ENCODE results near the gene NGB. TPM values are rescaled to one million over a fixed set of nuclear protein-coding genes. Genes with fewer than 3 reads are reported as not detected.

The NGB gene
- total RNA-seq, 4 donors from 2014 or later, result not detected

DNA sequence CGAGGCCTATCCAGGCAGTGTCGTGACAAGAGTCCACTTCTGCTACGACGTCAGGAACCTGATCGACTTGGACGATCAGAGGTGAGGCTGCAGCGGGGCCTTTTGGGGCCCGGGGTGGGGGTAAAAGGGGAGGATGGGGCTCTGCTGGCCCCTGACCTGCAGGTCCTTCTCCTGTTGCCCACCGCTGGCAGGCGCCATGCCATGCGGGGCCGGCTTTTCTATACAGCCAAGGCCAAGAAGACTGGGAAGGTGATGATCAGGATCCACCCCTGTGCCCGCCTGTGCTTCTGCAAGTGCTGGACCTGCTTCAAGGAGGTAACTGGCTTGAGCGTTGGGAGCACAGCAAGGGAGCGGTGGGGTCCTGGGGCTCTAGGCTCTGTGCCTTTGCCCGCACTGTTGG lies 31.6 kb downstream of the NGB start:
- TF ChIP-seq, protein P1, sequence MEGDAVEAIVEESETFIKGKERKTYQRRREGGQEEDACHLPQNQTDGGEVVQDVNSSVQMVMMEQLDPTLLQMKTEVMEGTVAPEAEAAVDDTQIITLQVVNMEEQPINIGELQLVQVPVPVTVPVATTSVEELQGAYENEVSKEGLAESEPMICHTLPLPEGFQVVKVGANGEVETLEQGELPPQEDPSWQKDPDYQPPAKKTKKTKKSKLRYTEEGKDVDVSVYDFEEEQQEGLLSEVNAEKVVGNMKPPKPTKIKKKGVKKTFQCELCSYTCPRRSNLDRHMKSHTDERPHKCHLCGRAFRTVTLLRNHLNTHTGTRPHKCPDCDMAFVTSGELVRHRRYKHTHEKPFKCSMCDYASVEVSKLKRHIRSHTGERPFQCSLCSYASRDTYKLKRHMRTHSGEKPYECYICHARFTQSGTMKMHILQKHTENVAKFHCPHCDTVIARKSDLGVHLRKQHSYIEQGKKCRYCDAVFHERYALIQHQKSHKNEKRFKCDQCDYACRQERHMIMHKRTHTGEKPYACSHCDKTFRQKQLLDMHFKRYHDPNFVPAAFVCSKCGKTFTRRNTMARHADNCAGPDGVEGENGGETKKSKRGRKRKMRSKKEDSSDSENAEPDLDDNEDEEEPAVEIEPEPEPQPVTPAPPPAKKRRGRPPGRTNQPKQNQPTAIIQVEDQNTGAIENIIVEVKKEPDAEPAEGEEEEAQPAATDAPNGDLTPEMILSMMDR (IDR thresholded peaks at IDR 0.05), result no peak
- TF ChIP-seq EP300 (IDR thresholded peaks at IDR 0.05), result no peak
- no peak for TF ChIP-seq POLR2A (IDR thresholded peaks at IDR 0.05)
- no peaks in the 10 kb centered on the region for H3K27me3 ChIP-seq
- DNase-seq (ENCODE audit: low spot score in 2 of 2), result no peak

DNA sequence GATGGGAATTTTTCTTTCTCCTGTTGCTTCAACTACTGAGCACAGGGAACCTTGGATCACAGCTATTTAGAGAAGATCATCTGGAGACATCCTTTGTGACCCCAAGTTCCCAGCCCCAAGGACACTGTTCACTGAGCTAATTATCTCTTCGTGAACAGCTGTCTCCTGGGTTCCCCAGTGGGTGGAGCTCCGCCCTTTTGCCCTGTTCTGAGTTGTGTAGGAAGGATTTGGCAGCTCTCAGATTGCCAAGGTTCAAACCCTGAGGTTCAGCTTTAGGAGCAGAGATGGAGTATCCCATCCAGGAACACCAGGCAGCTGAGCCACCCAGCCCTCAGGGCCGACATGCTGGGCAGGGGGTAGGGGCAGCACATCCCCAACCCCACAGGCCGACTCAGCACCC lies 32.0 kb downstream of the NGB start:
- TF ChIP-seq EP300 (IDR thresholded peaks at IDR 0.05), result no peak
- TF ChIP-seq POLR2A (IDR thresholded peaks at IDR 0.05), result no peak
- TF ChIP-seq, protein P1 (IDR thresholded peaks at IDR 0.05), result no peak
- WGBS, 2 donors, result 58 to 69% methylated on average over 4 of the region's 4 CpGs
- DNase-seq (ENCODE audit: low spot score in 2 of 2), result no peak

More for the DNA sequence above, 31.6 kb downstream of the NGB start:
- Histone ChIP-seq H3K36me3 (no peaks in the 10 kb centered on the region), H3K4me1 (no peaks in the 10 kb centered on the region), H3K9me3 (no peaks in the 10 kb centered on the region), H3K27ac (no peak overlapping the region), H3K4me3 (no peak overlapping the region)
- WGBS, 2 donors, result 87 to 93% methylated on average over 10 to 16 of the region's 16 CpGs

DNA sequence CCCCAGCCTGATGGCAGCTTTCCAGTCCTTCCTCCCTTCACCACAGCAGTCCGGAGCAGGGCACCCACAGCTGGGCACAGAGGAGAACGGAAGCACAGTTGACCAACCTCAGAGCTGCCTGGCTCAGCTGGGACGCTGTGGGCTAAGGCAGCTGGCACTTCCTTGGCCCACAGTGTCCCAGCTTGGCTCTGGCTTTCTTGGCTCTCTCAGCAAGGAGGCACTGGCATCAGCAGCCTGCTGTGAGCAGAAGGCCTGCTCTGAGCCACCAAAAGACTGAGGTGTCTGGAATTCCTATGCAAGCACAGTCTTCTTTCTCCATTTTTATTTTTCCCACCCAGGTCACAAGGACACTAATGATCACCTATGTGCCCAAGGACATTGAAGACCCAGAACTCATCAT lies 32.6 kb downstream of the NGB start:
- Histone ChIP-seq H3K4me3 (no peak overlapping the region), H3K36me3 (no peaks in the 10 kb centered on the region), H3K4me1 (no peaks in the 10 kb centered on the region), H3K27me3 (no peaks in the 10 kb centered on the region), H3K27ac (no peak overlapping the region), H3K9me3 (no peaks in the 10 kb centered on the region)
- no peak for DNase-seq (ENCODE audit: low spot score in 2 of 2)
- TF ChIP-seq, protein P1 (IDR thresholded peaks at IDR 0.05), result no peak
- TF ChIP-seq EP300 (IDR thresholded peaks at IDR 0.05) (no peak), POLR2A (IDR thresholded peaks at IDR 0.05) (no peak)
- WGBS, 2 donors, result 61 to 93% methylated on average over 3 of the region's 3 CpGs

More for the DNA sequence above, 32.0 kb downstream of the NGB start:
- no peaks in the 10 kb centered on the region for H3K4me1 ChIP-seq
- no peak overlapping the region for H3K27ac ChIP-seq
- no peak overlapping the region for H3K4me3 ChIP-seq
- H3K27me3 ChIP-seq, result no peaks in the 10 kb centered on the region
- H3K9me3 ChIP-seq, result no peaks in the 10 kb centered on the region
- H3K36me3 ChIP-seq, result no peaks in the 10 kb centered on the region

DNA sequence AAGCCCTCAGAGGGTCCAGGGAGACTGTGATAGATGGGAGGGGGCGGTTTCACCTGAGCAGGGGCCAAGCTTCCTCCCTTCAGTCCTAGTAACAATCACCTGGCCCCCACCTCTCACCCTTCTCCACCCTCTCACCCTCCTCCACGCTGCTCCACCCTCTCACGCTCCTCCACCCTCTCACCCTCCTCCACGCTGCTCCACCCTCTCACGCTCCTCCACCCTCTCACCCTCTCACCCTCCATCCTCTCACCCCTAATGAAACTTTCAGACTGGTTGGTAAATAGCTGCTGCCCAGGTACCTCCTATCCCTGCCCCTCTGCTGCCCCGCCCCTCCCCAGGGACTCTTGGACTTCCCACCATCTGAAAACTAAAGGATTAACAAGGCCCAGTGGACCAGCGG lies 34.2 kb downstream of the NGB start:
- Histone ChIP-seq H3K9me3 (no peaks in the 10 kb centered on the region), H3K27me3 (no peaks in the 10 kb centered on the region), H3K27ac (no peak overlapping the region), H3K36me3 (no peaks in the 10 kb centered on the region), H3K4me3 (no peak overlapping the region), H3K4me1 (no peaks in the 10 kb centered on the region)
- TF ChIP-seq EP300 (IDR thresholded peaks at IDR 0.05) (no peak), POLR2A (IDR thresholded peaks at IDR 0.05) (no peak)
- TF ChIP-seq, protein P1 (IDR thresholded peaks at IDR 0.05), result no peak
- no peak for DNase-seq (ENCODE audit: low spot score in 2 of 2)
- 72 to 78% methylated on average over 7 of the region's 7 CpGs for WGBS, 2 donors

DNA sequence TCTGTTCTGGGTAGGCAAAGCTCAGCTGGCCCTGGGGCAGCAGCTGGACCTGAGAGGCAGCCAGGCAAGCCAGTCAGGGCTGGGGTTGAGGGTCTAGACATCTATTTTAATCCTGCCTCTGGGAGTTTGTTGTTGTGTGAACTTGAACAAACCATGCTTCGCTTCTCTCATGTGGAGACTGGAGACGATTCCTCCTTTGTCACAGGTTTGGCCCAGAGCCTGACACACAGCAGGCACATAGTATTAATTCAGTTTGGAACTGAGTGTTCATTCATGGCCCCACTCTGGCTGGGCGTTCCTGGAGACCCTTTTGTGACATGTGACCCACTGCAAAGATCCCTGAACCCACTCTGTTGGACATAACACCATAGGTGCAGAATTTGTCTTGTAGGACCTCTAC lies 39.3 kb downstream of the NGB start:
- Histone ChIP-seq H3K4me1 (no peaks in the 10 kb centered on the region), H3K9me3 (peaks cover 0 to 6% (median 0%) of the 10 kb centered on the region in 4 donors), H3K36me3 (no peaks in the 10 kb centered on the region), H3K4me3 (no peak overlapping the region), H3K27me3 (no peaks in the 10 kb centered on the region), H3K27ac (no peak overlapping the region)
- 72 to 83% methylated on average over 3 of the region's 3 CpGs for WGBS, 2 donors
- TF ChIP-seq POLR2A (IDR thresholded peaks at IDR 0.05), result no peak
- TF ChIP-seq, protein P1 (IDR thresholded peaks at IDR 0.05), result no peak
- TF ChIP-seq EP300 (IDR thresholded peaks at IDR 0.05), result no peak
- DNase-seq (ENCODE audit: low spot score in 2 of 2), result no peak
